Panc1 (cell line): ENCODE data around the gene CDK14. TPM values are rescaled to one million over a fixed set of nuclear protein-coding genes. Genes with fewer than 3 reads are reported as not detected.

ENCODE experiments used
- ATAC-seq: fragments of 200-7000 bp; cut with Tn5 transposase; 2 replicates; pipeline ENCODE4 v1.9.1; 2020; ENCODE audit warnings: mild to moderate bottlenecking, moderate library complexity
- BruUV-seq: library from RNA; stranded (reverse); fragments of 400-500 nt; replicated peaks from 2 replicates; lab custom pipeline; 2021; lab: Mats Ljungman, UMichigan
- CTCF ChIA-PET: fragments of 300-600 bp; sonication (Branson Sonifier 250); formaldehyde crosslinking; loops from one replicate; lab custom pipeline; 2022; ENCODE audit warnings: antibody characterized with exemption; lab: Charles Lee
- POLR2A ChIA-PET: fragments of 300-600 bp; sonication (Branson Sonifier 250); formaldehyde crosslinking; loops from one replicate; lab custom pipeline; 2022; ENCODE audit warnings: antibody characterized with exemption; lab: Charles Lee
- DNase-seq: peaks from one replicate; pipeline ENCODE4 v3.0.0-alpha.2; 2010; ENCODE audit warnings: low read depth, low spot score
- H3K27ac ChIP-seq: 2 replicates; pipeline ENCODE4 v1.5.1; 2011; ENCODE audit warnings: mild to moderate bottlenecking, low read length, inconsistent platforms
- H3K27me3 ChIP-seq: fragments of 200-500 bp; sonication (Bioruptor generic); 2 replicates; pipeline ENCODE4 v1.6.0; 2014; ENCODE audit warnings: low read length, inconsistent platforms; ENCODE audit not compliant: control insufficient read depth, insufficient read depth
- H3K36me3 ChIP-seq: fragments of 200-500 bp; sonication (Bioruptor generic); 2 replicates; pipeline ENCODE4 v1.5.1; 2014; ENCODE audit warnings: inconsistent platforms, mild to moderate bottlenecking, low read length, moderate library complexity; ENCODE audit not compliant: control insufficient read depth, insufficient read depth
- H3K4me1 ChIP-seq: 2 replicates; pipeline ENCODE4 v1.5.1; 2011; ENCODE audit warnings: inconsistent platforms, mild to moderate bottlenecking, low read length, moderate library complexity; ENCODE audit not compliant: control insufficient read depth, insufficient read depth
- H3K4me3 ChIP-seq, 2 experiments: 2 replicates each; pipeline ENCODE4 v1.5.1; 2011 to 2012; ENCODE audit warnings: low read depth in 2 of 2, low read length in 2 of 2, mild to moderate bottlenecking in 2 of 2, inconsistent platforms in 1 of 2, moderate library complexity in 1 of 2
- H3K9me3 ChIP-seq: fragments of 200-500 bp; sonication (Bioruptor generic); 2 replicates; pipeline ENCODE4 v1.5.1; 2014; ENCODE audit warnings: low read depth, mild to moderate bottlenecking, inconsistent platforms, low read length, moderate library complexity; ENCODE audit not compliant: control insufficient read depth, insufficient read depth
- POLR2AphosphoS5 ChIP-seq: IDR thresholded peaks from 2 replicates; pipeline ENCODE4 v1.6.1; 2012; ENCODE audit warnings: mild to moderate bottlenecking, low read depth, low read length, moderate library complexity
- SIN3A ChIP-seq: IDR thresholded peaks from 2 replicates; pipeline ENCODE4 v1.6.1; 2012; ENCODE audit warnings: low read depth, mild to moderate bottlenecking, low read length, moderate library complexity, borderline replicate concordance; ENCODE audit not compliant: insufficient read depth
- TCF7L2 ChIP-seq: IDR thresholded peaks from 2 replicates; pipeline ENCODE4 v1.6.1; 2011; ENCODE audit warnings: mild to moderate bottlenecking, low read depth, low read length, inconsistent platforms
- in situ Hi-C: cut with HindIII; loops from 2 replicates; pipeline ENCODE4 v1.10.0; 2016; ENCODE audit warnings: low sequenced_read_pairs, low pct_unique_long_range_greater_than_20kb
- intact Hi-C: fragments of 100-400 bp; cut with micrococcal nuclease; formaldehyde crosslinking; loops from one replicate; pipeline ENCODE4 v1.10.0; 2022; ENCODE audit not compliant: unreplicated experiment
- total RNA-seq: library from RNA; stranded (reverse); gene quantifications from one replicate; pipeline ENCODE4 v1.2.1, GENCODE V29; 2021; ENCODE audit not compliant: unreplicated experiment
- TF ChIP-seq, protein P1 (sequence below), 2 experiments: IDR thresholded peaks; 2 replicates each; pipeline ENCODE4 v1.6.1; 2011 to 2012; ENCODE audit warnings: low read depth in 2 of 2, control low read depth in 1 of 2, low read length in 1 of 2, mild to moderate bottlenecking in 1 of 2, moderate library complexity in 1 of 2; ENCODE audit not compliant: insufficient read depth in 1 of 2
- TF ChIP-seq, protein P2 (sequence below): fragments of 450-650 bp; IDR thresholded peaks from 2 replicates; pipeline ENCODE4 v1.5.1; 2017; ENCODE audit warnings: mild to moderate bottlenecking

CDK14 gene
- total RNA-seq, 1 experiment from 2014 or later = 3.0 TPM

DNA sequence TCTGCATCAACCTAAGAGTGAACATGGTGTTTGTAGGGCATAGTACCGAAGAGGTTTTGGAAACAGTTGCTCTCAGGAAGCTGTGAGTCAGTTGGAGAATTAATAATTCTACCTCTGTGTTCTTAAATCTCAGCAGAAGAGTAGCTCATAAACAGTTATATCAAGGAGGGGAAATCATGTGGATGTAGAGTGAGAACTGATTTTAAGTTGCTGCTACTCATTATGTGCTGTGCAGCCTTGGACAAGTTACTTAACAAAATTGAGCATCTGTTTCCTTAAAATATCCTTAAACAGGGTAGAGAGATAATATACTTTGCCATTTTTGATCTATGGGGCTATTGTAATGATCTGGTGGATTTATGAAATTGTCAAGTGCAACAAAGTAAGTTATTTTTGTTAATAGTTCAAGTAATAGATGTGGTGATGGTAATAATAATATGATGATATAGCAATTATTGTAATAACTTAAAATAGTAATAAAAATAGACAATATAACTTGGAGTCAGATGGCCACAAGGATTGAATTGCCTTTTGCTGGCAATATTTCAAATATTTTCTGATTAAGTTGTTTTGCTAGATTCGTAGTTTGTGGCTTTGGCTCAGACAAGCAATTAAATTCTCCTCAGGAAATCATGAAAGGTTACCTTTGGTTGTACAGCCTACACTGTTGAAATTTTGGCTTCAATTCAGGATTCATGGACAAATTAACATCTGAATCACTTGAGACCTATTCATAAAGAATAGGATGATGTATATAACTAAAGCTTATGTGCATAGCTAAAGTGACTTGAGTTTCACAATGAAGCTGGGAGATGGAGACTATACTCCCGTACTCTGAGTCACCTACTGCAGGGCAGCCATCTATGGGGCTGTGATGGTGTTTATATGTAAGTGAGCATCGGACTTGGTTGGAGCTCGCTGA, 228.5 kb downstream of the CDK14 start:
- Histone ChIP-seq H3K4me1 (no peaks in the 10 kb centered on the region), H3K36me3 (no peaks in the 10 kb centered on the region), H3K27ac (no peak overlapping the region), H3K4me3 (no peak overlapping the region), H3K9me3 (no peaks in the 10 kb centered on the region), H3K27me3 (no peaks in the 10 kb centered on the region)
- no peak for ATAC-seq
- intact Hi-C loops (no loop called here), in situ Hi-C loops (no loop called here)
- no peak for DNase-seq
- ChIA-PET CTCF (interaction anchor here (0.5 kb wide), 1 partner anchor 210 kb away, joined by 3 read pairs; no protein-coding TSS in a partner anchor), POLR2A (no interaction called here)
- no TSS peak for BruUV-seq
- TF ChIP-seq, protein P1, sequence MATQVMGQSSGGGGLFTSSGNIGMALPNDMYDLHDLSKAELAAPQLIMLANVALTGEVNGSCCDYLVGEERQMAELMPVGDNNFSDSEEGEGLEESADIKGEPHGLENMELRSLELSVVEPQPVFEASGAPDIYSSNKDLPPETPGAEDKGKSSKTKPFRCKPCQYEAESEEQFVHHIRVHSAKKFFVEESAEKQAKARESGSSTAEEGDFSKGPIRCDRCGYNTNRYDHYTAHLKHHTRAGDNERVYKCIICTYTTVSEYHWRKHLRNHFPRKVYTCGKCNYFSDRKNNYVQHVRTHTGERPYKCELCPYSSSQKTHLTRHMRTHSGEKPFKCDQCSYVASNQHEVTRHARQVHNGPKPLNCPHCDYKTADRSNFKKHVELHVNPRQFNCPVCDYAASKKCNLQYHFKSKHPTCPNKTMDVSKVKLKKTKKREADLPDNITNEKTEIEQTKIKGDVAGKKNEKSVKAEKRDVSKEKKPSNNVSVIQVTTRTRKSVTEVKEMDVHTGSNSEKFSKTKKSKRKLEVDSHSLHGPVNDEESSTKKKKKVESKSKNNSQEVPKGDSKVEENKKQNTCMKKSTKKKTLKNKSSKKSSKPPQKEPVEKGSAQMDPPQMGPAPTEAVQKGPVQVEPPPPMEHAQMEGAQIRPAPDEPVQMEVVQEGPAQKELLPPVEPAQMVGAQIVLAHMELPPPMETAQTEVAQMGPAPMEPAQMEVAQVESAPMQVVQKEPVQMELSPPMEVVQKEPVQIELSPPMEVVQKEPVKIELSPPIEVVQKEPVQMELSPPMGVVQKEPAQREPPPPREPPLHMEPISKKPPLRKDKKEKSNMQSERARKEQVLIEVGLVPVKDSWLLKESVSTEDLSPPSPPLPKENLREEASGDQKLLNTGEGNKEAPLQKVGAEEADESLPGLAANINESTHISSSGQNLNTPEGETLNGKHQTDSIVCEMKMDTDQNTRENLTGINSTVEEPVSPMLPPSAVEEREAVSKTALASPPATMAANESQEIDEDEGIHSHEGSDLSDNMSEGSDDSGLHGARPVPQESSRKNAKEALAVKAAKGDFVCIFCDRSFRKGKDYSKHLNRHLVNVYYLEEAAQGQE (IDR thresholded peaks at IDR 0.05; ENCODE audit: insufficient read depth in 1 of 2, low read depth in 2 of 2, low read length in 1 of 2) = no peak
- TF ChIP-seq TCF7L2 (no peak), POLR2AphosphoS5 (no peak), SIN3A (no peak)
- TF ChIP-seq, protein P2, sequence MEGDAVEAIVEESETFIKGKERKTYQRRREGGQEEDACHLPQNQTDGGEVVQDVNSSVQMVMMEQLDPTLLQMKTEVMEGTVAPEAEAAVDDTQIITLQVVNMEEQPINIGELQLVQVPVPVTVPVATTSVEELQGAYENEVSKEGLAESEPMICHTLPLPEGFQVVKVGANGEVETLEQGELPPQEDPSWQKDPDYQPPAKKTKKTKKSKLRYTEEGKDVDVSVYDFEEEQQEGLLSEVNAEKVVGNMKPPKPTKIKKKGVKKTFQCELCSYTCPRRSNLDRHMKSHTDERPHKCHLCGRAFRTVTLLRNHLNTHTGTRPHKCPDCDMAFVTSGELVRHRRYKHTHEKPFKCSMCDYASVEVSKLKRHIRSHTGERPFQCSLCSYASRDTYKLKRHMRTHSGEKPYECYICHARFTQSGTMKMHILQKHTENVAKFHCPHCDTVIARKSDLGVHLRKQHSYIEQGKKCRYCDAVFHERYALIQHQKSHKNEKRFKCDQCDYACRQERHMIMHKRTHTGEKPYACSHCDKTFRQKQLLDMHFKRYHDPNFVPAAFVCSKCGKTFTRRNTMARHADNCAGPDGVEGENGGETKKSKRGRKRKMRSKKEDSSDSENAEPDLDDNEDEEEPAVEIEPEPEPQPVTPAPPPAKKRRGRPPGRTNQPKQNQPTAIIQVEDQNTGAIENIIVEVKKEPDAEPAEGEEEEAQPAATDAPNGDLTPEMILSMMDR = no peak

DNA sequence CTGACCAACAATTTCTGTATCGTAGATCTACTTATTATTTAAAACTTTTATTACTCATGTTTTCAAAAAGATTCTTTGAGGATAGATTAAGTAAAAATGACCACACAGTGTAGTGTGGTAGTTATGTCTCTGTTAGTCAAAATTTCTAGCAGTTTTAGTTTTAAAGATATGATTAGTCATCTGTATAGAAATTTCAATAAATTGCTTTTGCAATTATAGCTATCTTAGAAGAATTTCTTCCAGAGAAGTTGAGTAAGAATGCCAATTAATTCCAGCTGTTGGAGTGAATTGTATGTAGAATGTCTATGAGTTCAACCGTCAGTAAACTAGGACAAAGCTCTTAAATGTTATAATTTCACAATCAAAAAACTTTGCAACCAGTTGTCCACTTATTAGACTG, 229.7 kb downstream of the CDK14 start:
- ChIA-PET CTCF (interaction anchor here (0.5 kb wide), 1 partner anchor 209 kb away, joined by 3 read pairs; no protein-coding TSS in a partner anchor), POLR2A (no interaction called here)
- TF ChIP-seq, protein P2 = no peak
- no peak for TF ChIP-seq TCF7L2
- DNase-seq (no peak), ATAC-seq (no peak)
- Histone ChIP-seq H3K4me1 (no peaks in the 10 kb centered on the region), H3K9me3 (no peaks in the 10 kb centered on the region), H3K36me3 (no peaks in the 10 kb centered on the region), H3K27me3 (no peaks in the 10 kb centered on the region), H3K4me3 (no peak overlapping the region), H3K27ac (no peak overlapping the region)
- in situ Hi-C loops = no loop called here
- intact Hi-C loops = no loop called here
- BruUV-seq = no TSS peak
